ENCODE data around the gene RNF112.
A peak's percentile ranks its signal among the peaks of the same experiment; 100 is the strongest.

Gene RNF112

GRCh38 chr17:19388791-19389785, 21.9 kb upstream of the RNF112 start:
- peaks cover 0 to 13% (median 8%) of the 10 kb centered on the region in 11 experiments; a peak in 12 of 22 replicates for H4K20me1 ChIP-seq
- H3K9me3 ChIP-seq (replicated peaks in 1 of 11) = no peaks in the 10 kb centered on the region
- no peak overlapping the region for H3K9ac ChIP-seq
- H3K36me3 ChIP-seq = peaks cover 0 to 19% (median 3%) of the 10 kb centered on the region in 11 experiments; a peak in 11 of 22 replicates
- H3K4me3 ChIP-seq = no peak overlapping the region
- no peak overlapping the region for H3K4me2 ChIP-seq
- no peaks in the 10 kb centered on the region for H3K27me3 ChIP-seq
- TF ChIP-seq Cebpa-rat (IDR thresholded peaks at IDR 0.05) = no peak
- H3K27ac ChIP-seq = no peak overlapping the region
- peaks cover 24 to 38% (median 34%) of the 10 kb centered on the region in 10 experiments for H3K4me1 ChIP-seq

DNA sequence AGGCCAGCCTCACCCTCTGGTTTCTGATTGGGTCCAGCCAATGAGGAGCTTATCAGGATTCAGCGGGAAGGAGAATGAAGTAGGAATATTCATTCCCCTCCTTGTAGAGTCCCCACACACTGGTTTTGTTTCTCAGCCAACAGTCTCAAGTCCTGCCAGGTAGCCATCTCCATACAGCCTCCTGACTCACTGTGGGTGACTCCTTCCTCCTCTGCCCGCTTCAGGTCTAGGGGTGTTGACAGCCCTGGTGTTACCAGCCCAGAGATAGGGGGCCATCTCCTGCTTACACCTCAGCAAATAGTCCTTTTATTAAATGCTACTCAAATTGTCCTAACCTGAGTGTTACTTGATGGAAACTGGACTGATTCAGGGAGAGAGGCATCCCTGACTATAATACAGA, 20.1 kb upstream of the RNF112 start:
- Histone ChIP-seq H3K27me3 (no peaks in the 10 kb centered on the region), H3K4me2 (no peak overlapping the region), H3K4me3 (no peak overlapping the region), H3K9me3 (replicated peaks in 1 of 11) (no peaks in the 10 kb centered on the region), H3K36me3 (peaks cover 0 to under 1% (median 0%) of the 10 kb centered on the region in 11 experiments; a peak in 1 of 22 replicates), H3K27ac (no peak overlapping the region), H4K20me1 (0 out of 22 replicates have a peak, but pooled peaks cover 0 to 4% (median 0%) of the 10 kb centered on the region in 11 experiments), H3K4me1 (peaks cover 11 to 21% (median 18%) of the 10 kb centered on the region in 10 experiments; a peak in 19 of 20 replicates), H3K9ac (no peak overlapping the region)
- TF ChIP-seq Cebpa-rat (IDR thresholded peaks at IDR 0.05) = no peak

GRCh38 chr17:19391432-19391831, 19.6 kb upstream of the RNF112 start:
- Histone ChIP-seq H3K4me2 (no peak overlapping the region; a peak in 1 of 22 replicates), H3K27ac (no peak overlapping the region), H4K20me1 (no peaks in the 10 kb centered on the region), H3K27me3 (no peaks in the 10 kb centered on the region), H3K9ac (no peak overlapping the region), H3K4me1 (peaks cover 7 to 17% (median 15%) of the 10 kb centered on the region in 10 experiments; a peak in 19 of 20 replicates), H3K4me3 (no peak overlapping the region), H3K36me3 (no peaks in the 10 kb centered on the region), H3K9me3 (replicated peaks in 1 of 11) (no peaks in the 10 kb centered on the region)
- no peak for TF ChIP-seq Cebpa-rat (IDR thresholded peaks at IDR 0.05)

DNA sequence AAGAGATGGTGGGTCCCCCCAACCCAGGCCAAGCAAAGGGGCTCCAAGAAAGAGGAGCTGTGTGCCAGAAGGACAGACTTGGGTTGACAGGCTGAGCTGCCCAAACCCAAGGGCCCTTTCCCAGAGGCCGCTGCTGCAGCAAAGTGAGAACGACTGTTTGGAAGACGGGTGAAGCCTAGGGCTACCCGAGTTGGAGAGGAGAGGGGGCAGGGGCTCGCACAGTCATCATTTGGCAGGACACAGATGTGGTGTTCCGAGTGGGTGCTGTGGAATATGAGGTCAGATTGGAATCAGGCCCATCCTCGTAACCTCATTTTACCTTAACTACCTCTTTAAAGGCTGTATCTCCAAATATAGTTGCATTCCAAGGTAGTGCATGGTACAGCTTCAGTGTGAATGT, 18.7 kb upstream of the RNF112 start:
- no peak overlapping the region for H3K9ac ChIP-seq
- H3K27me3 ChIP-seq = no peaks in the 10 kb centered on the region
- H4K20me1 ChIP-seq = no peaks in the 10 kb centered on the region
- H3K9me3 ChIP-seq (replicated peaks in 1 of 11) = no peaks in the 10 kb centered on the region
- H3K4me3 ChIP-seq = no peak overlapping the region
- no peaks in the 10 kb centered on the region for H3K36me3 ChIP-seq
- no peak overlapping the region for H3K27ac ChIP-seq
- H3K4me1 ChIP-seq = peaks cover 3 to 12% (median 8%) of the 10 kb centered on the region in 10 experiments; a peak in 18 of 20 replicates
- H3K4me2 ChIP-seq = no peak overlapping the region
- TF ChIP-seq Cebpa-rat (IDR thresholded peaks at IDR 0.05) = no peak

- Histone ChIP-seq H3K36me3 (no peaks in the 10 kb centered on the region), H3K9ac (peak overlapping the region in 2 of 11 experiments; percentile 24 to 27; a peak in 2 of 22 replicates), H4K20me1 (no peaks in the 10 kb centered on the region), H3K27me3 (no peaks in the 10 kb centered on the region), H3K4me3 (no peak overlapping the region), H3K9me3 (replicated peaks in 1 of 11) (no peaks in the 10 kb centered on the region), H3K4me2 (peak overlapping the region in 5 of 11 experiments; percentile 55 to 84 (median 76); a peak in 9 of 22 replicates), H3K27ac (peak overlapping the region in 4 of 11 experiments; percentile 44 to 68 (median 67); a peak in 7 of 22 replicates), H3K4me1 (peaks cover 0 to 39% (median 12%) of the 10 kb centered on the region in 10 experiments; a peak in 13 of 20 replicates)
- TF ChIP-seq Cebpa-rat (IDR thresholded peaks at IDR 0.05) = no peak
These were observed 13.4 kb upstream of the RNF112 start for GRCh38 chr17:19397556-19398041.

GRCh38 chr17:19398301-19399181, 12.5 kb upstream of the RNF112 start:
- Histone ChIP-seq H3K9ac (peak overlapping the region in 3 of 11 experiments; percentile 24 to 33 (median 27); a peak in 3 of 22 replicates), H3K4me2 (peak overlapping the region in 6 of 11 experiments; percentile 4 to 84 (median 68); a peak in 11 of 22 replicates), H3K27ac (peak overlapping the region in 4 of 11 experiments; percentile 44 to 68 (median 67); a peak in 8 of 22 replicates), H3K4me3 (no peak overlapping the region), H3K4me1 (peaks cover 0 to 39% (median 12%) of the 10 kb centered on the region in 10 experiments; a peak in 13 of 20 replicates), H3K36me3 (no peaks in the 10 kb centered on the region), H3K9me3 (replicated peaks in 1 of 11) (no peaks in the 10 kb centered on the region), H3K27me3 (no peaks in the 10 kb centered on the region), H4K20me1 (no peaks in the 10 kb centered on the region)
- TF ChIP-seq Cebpa-rat (IDR thresholded peaks at IDR 0.05) = peak in 1 of 11 experiments; percentile 25; a peak in 1 of 22 replicates

GRCh38 chr17:19399750-19400450, 11.1 kb upstream of the RNF112 start:
- Histone ChIP-seq H3K4me3 (no peak overlapping the region), H3K9me3 (replicated peaks in 1 of 11) (no peaks in the 10 kb centered on the region), H4K20me1 (no peaks in the 10 kb centered on the region), H3K36me3 (no peaks in the 10 kb centered on the region), H3K27me3 (no peaks in the 10 kb centered on the region), H3K27ac (peak overlapping the region in 3 of 11 experiments; percentile 2 to 68 (median 39); a peak in 4 of 22 replicates), H3K4me1 (peaks cover 0 to 39% (median 12%) of the 10 kb centered on the region in 10 experiments; a peak in 13 of 20 replicates), H3K4me2 (peak overlapping the region in 3 of 11 experiments; percentile 76 to 84 (median 78); a peak in 7 of 22 replicates), H3K9ac (peak overlapping the region in 1 of 11 experiments; percentile 29; a peak in 1 of 22 replicates)
- TF ChIP-seq Cebpa-rat (IDR thresholded peaks at IDR 0.05) = no peak

All from BLaER1 treated with 17β-estradiol and CSF1 and Interleukin-3, amounts not matched to agents 10 nM and 100 nM (cell line).